HG03469 (cell line): Measurements from ENCODE around the gene SAP30BP.

ENCODE experiments used
- ATAC-seq: cut with Tn5 transposase; IDR thresholded peaks from one replicate; pipeline ENCODE4 v1.9.1; 2021; ENCODE audit warnings: mild to moderate bottlenecking, moderate library complexity, moderate number of reproducible peaks; ENCODE audit not compliant: unreplicated experiment

Gene SAP30BP

GRCh38 chr17:75684249-75684648, 17.1 kb downstream of the SAP30BP start:
- no peak for ATAC-seq

DNA sequence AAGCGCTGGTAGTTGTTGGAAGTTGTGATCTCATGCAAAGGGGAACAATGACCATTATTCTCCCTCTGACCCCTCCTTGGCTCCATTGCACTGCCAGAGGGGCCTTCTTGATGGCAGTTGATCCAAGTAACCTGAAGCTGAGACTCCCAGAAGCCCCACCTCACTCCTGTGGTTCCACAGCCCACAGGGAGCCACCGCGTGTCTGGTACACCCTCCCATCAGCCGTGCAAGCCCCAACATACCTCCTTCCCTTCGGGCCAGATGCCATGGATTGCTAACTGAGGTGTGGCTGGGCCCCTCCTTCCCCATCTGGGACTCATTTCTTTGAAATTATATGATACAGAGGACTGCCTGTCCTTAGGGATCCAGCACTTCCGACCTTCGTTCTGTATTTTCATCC, 17.8 kb downstream of the SAP30BP start:
- ATAC-seq: no peak

- no peak for ATAC-seq
Measured at GRCh38 chr17:75685499-75685898, 18.4 kb downstream of the SAP30BP start.

DNA sequence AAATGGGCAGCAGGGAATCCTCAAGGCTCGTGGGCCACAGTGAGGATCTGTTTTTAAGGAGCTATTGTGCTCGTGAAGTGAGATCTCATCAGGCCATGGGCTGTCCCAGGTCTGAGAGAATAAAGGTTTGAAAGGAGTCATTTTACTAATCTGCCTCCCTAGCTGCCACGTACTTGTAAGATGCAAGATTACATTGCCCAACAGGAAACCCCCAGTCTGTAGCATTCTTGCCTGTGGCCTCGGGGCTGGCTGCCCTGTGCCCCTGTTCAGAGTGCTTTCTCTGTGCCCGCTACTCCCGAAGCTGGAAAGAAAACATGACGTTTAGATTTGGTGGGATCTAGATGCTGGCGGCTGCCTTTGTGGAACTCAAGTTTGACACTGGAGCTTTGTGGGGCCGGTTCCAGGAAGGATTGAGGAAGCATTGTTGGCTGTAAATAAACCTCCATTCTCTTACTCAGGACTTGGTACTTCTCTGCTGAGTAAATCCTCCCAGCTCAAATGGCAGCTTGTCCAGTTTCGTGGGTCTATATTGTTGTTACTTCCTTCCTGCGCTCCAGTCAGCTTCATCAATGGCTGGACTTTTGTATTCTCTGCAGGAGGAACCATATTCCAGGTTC, 21.2 kb downstream of the SAP30BP start:
- ATAC-seq: no peak

DNA sequence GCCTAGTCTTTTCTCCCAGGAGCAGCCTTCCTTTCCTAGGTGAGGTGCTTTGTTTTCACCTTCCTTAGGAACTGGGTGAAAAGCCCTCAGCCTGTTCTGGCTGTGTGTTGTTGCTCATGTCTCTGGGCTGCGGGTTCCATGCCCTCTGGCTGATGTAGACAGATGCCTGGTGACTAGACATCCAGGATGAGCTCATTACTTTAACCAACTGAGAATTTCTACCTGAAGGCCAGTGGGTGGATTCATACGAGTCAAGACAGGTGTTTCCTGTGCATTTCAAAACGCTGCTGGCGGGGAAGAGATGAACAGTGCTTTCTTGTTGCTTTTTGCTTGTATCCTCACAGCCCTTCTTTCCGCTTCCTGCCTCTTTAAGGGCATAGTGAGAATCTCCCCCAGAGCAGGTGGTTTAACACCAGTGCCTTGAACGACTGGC, 22.3 kb downstream of the SAP30BP start:
- ATAC-seq: no peak

GRCh38 chr17:75691371-75691791, 24.2 kb downstream of the SAP30BP start:
- no peak for ATAC-seq

DNA sequence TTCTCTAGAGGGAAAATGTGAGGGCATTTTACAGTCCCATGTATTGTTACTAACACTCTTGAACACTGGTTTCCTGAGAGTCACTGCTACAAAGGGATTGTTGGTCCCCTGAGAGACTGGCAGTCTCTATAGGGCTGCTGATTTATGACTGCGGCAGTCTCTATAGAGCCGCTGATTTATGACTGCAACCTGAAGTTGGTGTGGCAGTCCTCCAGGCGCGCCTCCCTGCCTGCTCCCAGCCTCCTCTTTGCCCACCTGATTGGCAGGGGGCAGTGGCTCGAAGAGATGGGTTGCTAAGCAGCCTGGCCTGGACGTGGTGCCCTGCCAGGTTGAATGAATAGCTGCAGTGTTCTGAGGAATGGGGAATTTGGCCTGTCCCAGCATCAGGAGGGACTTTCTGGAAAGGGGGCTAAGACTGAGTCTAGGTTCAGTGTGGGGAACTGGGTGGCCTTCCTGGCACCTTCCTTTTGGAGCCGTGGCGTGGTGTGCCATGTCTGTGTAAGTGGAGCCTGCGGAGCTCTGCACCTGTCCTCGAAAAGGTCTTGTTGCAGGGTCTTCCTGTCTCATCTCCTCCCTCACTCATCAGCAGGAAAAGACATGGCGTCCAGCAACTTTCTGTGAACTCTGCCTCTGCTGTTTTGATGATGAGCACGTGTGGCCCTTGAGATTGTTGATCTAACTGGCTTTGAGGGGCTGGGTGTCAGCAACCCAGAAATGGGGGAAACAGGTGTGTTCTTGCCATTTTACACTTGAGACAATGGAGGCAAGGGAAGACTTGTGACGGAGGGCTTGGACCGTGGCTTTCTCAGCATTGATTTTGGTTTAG, 24.9 kb downstream of the SAP30BP start:
- no peak for ATAC-seq

GRCh38 chr17:75692976-75693375, 25.8 kb downstream of the SAP30BP start:
- no peak for ATAC-seq

- no peak for ATAC-seq
Measured at GRCh38 chr17:75693500-75694481, 26.7 kb downstream of the SAP30BP start.

DNA sequence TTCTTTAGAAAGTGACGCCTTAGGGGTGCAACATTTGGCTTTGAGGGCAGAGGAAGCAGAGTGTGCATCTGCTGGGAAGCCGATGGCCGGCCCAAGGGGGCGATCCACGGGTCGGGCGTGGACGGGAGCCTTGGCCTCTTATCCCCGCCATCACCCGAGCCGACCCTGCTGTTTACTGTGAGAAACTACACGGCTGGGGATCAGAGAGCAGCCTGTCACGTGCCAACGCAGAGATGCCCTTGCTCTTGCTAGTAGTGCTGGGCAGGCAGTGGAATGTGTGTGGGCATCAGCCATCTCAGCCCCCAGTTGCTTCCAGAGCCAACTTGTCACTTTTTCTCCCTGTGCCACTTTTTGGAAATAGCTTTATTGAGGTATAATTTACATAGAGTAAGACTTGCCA, 27.4 kb downstream of the SAP30BP start:
- ATAC-seq: no peak

- ATAC-seq: no peak
Measured at GRCh38 chr17:75695141-75695829, 28.1 kb downstream of the SAP30BP start.

GRCh38 chr17:75695830-75696271, 28.7 kb downstream of the SAP30BP start:
- no peak for ATAC-seq

DNA sequence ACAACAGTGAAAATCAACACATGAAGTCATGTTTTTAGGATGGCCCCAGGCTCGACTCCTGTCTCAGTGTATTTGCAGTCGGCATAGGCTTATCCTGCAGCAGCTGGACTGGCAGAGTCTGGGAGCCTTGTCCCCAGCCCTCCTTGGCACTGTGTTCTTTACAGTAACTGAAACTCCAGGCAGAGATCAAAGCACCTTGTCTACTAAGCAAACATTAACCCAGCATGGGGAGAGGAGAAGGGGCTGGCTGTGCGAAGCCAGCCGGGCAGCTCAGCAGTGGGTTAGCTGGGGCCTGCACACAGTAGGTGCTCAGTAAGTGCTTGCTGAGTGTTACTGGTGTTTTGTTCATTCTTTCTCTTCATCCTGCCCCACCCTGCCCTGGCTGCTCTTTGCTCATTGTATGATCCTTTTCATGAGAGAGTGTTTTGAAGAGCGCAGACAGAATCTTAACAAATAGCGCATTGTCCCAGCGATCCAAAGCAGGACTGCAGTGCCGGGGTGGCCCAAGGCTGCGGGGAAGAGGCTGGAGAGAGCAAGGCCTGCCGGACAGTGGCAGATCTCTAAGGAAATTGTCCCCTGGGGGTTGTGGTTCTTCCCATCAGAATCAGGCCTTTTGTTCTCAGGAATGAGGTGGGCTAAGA, 30.6 kb downstream of the SAP30BP start:
- no peak for ATAC-seq

GRCh38 chr17:75698659-75699058, 31.5 kb downstream of the SAP30BP start:
- ATAC-seq: no peak

DNA sequence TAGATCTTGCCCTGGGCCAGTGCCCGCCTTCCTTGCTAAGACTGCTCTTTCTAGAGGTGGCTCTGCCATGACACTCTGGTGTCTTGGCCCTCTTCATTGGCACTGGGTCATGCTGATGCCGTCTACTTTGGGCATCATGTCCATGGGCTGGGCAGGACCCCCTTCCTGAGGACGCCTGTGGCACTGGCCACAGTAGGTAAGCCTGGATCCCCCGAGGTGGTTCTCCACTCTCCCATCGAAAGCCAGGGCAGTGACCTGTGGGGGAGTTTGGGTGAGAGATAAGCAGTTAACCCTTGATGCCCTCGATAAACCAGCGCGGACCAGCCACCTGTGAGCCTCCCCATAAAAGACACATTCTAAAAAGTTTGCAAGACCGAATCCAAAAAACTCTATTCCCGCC, 34.1 kb downstream of the SAP30BP start:
- no peak for ATAC-seq

DNA sequence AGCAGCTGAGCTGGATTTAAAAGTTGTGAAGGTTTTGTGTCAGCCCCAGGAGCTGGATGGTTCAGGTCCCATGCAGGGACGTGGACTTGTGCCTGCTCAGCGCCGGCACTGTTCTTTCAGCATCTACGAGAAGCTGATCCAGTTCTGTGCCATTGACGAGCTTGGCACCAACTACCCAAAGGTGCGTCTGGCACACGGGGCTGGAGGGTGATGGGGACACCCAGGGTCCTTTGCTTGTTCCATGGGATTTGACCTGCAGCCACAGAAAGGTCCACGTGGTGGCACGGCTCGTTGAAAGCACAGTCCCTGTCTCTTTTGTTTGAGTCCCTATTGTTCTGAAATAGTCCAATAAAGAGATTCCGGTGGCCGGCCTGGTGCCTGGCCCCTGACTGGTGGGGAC, 36.1 kb downstream of the SAP30BP start:
- no peak for ATAC-seq

- no peak for ATAC-seq
Measured at GRCh38 chr17:75703591-75703990, 36.5 kb downstream of the SAP30BP start.

DNA sequence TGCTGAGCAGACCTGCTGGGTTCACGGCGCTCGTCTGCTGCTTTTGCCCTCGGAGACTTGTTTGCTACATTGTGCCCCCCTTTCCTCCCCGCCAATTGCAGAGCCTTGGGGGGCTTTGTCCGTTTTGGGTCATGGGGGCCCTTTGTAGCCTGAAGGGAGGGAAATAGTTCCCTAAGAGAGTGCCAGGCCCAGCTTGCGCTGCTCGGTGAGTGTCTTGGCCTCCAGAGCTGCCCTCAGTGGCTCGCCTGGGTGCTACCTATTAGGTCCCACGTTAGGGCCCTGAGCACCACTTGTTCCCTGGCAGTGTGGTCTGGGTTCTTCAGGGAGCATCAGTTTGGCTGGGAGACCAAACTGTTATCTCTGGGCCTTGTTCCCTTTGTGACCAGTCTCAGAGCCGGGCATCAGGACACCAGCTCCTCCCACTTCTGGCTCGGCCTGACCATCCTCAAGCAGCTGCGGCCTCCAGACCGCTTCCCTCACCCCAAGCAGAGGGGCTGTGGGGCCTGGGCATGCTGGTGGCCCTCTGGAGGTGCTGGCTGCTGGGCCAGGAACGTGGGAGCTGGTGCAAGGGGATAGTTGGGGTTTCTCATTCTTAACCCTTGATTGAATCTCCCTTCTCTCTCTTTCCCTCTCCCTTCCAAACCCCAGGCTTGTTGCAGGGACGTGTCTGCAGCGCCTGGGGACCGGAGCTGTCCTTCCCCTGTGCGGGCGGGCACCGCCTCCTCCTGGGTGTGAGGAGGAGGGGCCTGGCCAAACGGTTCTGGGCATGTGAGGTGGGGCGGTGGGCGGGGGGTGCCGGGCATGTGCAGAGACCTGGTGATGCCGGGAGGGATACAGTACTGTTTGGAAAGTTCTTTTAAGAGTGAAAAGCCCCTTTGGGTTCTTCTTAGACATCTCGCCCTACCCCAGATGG, 38.1 kb downstream of the SAP30BP start:
- no peak for ATAC-seq
